HepG2 (cell line): Measurements from ENCODE around the gene EFHC2. TPM values are rescaled to one million over a fixed set of nuclear protein-coding genes. Genes with fewer than 3 reads are reported as not detected.

Experiments used
- ATAC-seq: fragments of 200-7000 bp; cut with Tn5 transposase; 3 replicates; pipeline ENCODE4 v1.9.1; 2020; ENCODE audit warnings: mild to moderate bottlenecking, moderate library complexity
- BruUV-seq: library from RNA; stranded (reverse); fragments of 400-500 nt; replicated peaks from 2 replicates; lab custom pipeline; 2021; lab: Mats Ljungman, UMichigan
- CTCF ChIA-PET: fragments of 300-600 bp; formaldehyde crosslinking; extraction: SDS; loops from one replicate; lab custom pipeline; 2021; ENCODE audit warnings: low total read pairs, inconsistent platforms, low intra/inter-chr PET ratio; lab: Yijun Ruan, JAX
- POLR2A ChIA-PET: fragments of 350-600 bp; sonication (Branson Sonifier 250); formaldehyde crosslinking; loops from one replicate; lab custom pipeline; 2020; ENCODE audit warnings: antibody characterized with exemption, inconsistent platforms; lab: Yijun Ruan, JAX
- DNase-seq: peaks from one replicate; pipeline ENCODE4 v3.0.0-alpha.2; 2015; ENCODE audit warnings: low spot score
- FAIRE-seq: peaks from 3 replicates; lab custom pipeline; 2011; peaks lifted over from hg19 to GRCh38; lab: Jason Lieb, UNC
- H2AFZ ChIP-seq: one replicate; pipeline ENCODE4 v1.6.1; 2011; ENCODE audit warnings: low read length, inconsistent platforms
- H3K27ac ChIP-seq: fragments of 300-600 bp; 3 replicates; pipeline ENCODE4 v1.8.0; 2011; ENCODE audit warnings: mixed run types, mild to moderate bottlenecking, mixed read lengths, low read length, inconsistent platforms; ENCODE audit not compliant: insufficient read depth; ENCODE audit errors: extremely low read length
- H3K27me3 ChIP-seq, 2 experiments: fragments of 200-600 bp in 1 of 2; 2 replicates in 1 of 2; 3 replicates in 1 of 2; pipeline versions ENCODE4 v1.6.0 to v1.8.0; 2011; ENCODE audit warnings: low read length in 2 of 2, mild to moderate bottlenecking in 2 of 2, moderate library complexity in 2 of 2, inconsistent platforms in 1 of 2; ENCODE audit not compliant: insufficient read depth in 2 of 2, control insufficient read depth in 1 of 2
- H3K36me3 ChIP-seq, 2 experiments: fragments of 200-600 bp in 1 of 2; replicated peaks in 1 of 2; 2 replicates in 1 of 2; 3 replicates in 1 of 2; pipeline versions ENCODE4 v1.5.1 to v1.8.0; 2011; ENCODE audit warnings: low read length in 2 of 2, inconsistent platforms in 1 of 2; ENCODE audit not compliant: insufficient read depth in 2 of 2, control insufficient read depth in 1 of 2
- H3K4me1 ChIP-seq: 2 replicates; pipeline ENCODE4 v1.5.1; 2012; ENCODE audit warnings: low read length, inconsistent platforms; ENCODE audit not compliant: insufficient read depth
- H3K4me2 ChIP-seq: 2 replicates; pipeline ENCODE4 v1.6.0; 2011; ENCODE audit warnings: low read depth, low read length, inconsistent platforms
- H3K4me3 ChIP-seq, 3 experiments: fragments of 200-600 bp in 1 of 3; sonication (generic), shearing (Covaris generic) in 1 of 3; replicated peaks in 1 of 3; 2 replicates each; pipeline ENCODE4 v1.5.1; 2011 to 2016; ENCODE audit warnings: low read length in 3 of 3, inconsistent platforms in 2 of 3, low read depth in 2 of 3, mild to moderate bottlenecking in 2 of 3, control low read depth in 1 of 3, mixed read lengths in 1 of 3; ENCODE audit not compliant: insufficient read depth in 1 of 3
- H3K79me2 ChIP-seq: one replicate; pipeline ENCODE4 v1.6.1; 2011; ENCODE audit warnings: low read length, inconsistent platforms; ENCODE audit not compliant: insufficient read depth
- H3K9ac ChIP-seq: 2 replicates; pipeline ENCODE4 v1.6.0; 2011; ENCODE audit warnings: mild to moderate bottlenecking, low read depth, low read length, inconsistent platforms; ENCODE audit not compliant: insufficient read depth
- H3K9me3 ChIP-seq: 2 replicates; pipeline ENCODE4 v1.5.1; 2012; ENCODE audit warnings: mild to moderate bottlenecking, low read length
- H4K20me1 ChIP-seq: 2 replicates; pipeline ENCODE4 v1.6.0; 2011; ENCODE audit warnings: inconsistent platforms, mild to moderate bottlenecking, low read length, moderate library complexity; ENCODE audit not compliant: insufficient read depth
- JUND ChIP-seq: sonication (generic); formaldehyde crosslinking; IDR thresholded peaks from 2 replicates; pipeline ENCODE4 v1.8.0; 2022; ENCODE audit warnings: mild to moderate bottlenecking, missing genetic modification reagents
- YY1 ChIP-seq: IDR thresholded peaks from 2 replicates; pipeline ENCODE4 v1.6.1; 2011; ENCODE audit warnings: low read length, low read depth, moderate library complexity, mild to moderate bottlenecking; ENCODE audit not compliant: insufficient read depth, insufficient replicate concordance
- ZBTB3 ChIP-seq: sonication (generic); formaldehyde crosslinking; IDR thresholded peaks from 2 replicates; pipeline ENCODE4 v1.4.0; 2020; ENCODE audit warnings: low read depth, mild to moderate bottlenecking, moderate library complexity, missing genetic modification reagents, borderline replicate concordance
- WGBS: methylation state at CpG from one replicate; pipeline ENCODE4 v1.1.6; 2017; ENCODE audit warnings: low lambda C conversion rate; 5-methylcytosine and 5-hydroxymethylcytosine counted together
- in situ Hi-C: cut with HindIII; loops from 2 replicates; pipeline ENCODE4 v1.10.0; 2017; ENCODE audit warnings: low pct_unique_long_range_greater_than_20kb; ENCODE audit not compliant: extremely low pct_ligation_motif_present
- intact Hi-C: fragments of 100-400 bp; cut with micrococcal nuclease; formaldehyde crosslinking; loops from one replicate; pipeline ENCODE4 v1.10.0; 2022; ENCODE audit not compliant: unreplicated experiment
- polyA plus RNA-seq, 8 experiments: library from polyadenylated mRNA; depleted of rRNA in 3 of 8; stranded (reverse) in 7 of 8; unstranded in 1 of 8; fragments of >200 nt; fragmentation: Illumina TruSeq in 4 of 8; extraction: Trizol in 4 of 8; gene quantifications; 2 replicates each; pipeline versions ENCODE4 v1.2.1 to v1.2.3, GENCODE V29; 2011 to 2016; ENCODE audit warnings: low read depth in 4 of 8, missing spikeins in 1 of 8, mixed read lengths in 1 of 8; ENCODE audit not compliant: insufficient read depth in 1 of 8
- total RNA-seq, 5 experiments: library from RNA; depleted of rRNA; stranded (reverse); fragments of >200 nt; fragmentation: Illumina TruSeq; extraction: Trizol; gene quantifications; 2 replicates each; pipeline ENCODE4 v1.2.3, GENCODE V29; 2016; ENCODE audit warnings: low read depth in 1 of 5
- TF ChIP-seq, protein P1 (sequence below): sonication (generic); formaldehyde crosslinking; IDR thresholded peaks from 2 replicates; pipeline ENCODE4 v1.5.0; 2020; ENCODE audit warnings: mild to moderate bottlenecking, missing genetic modification reagents, borderline replicate concordance
- TF ChIP-seq, protein P2 (sequence below): sonication (generic); formaldehyde crosslinking; IDR thresholded peaks from 2 replicates; pipeline ENCODE4 v1.5.1; 2020; ENCODE audit warnings: missing genetic modification reagents, mild to moderate bottlenecking, borderline replicate concordance

EFHC2 gene
- total and polyA plus RNA-seq, 2 of the 13 experiments (the other 11 are each of a cell fraction or from before 2014, with no cell fraction given): not detected

DNA sequence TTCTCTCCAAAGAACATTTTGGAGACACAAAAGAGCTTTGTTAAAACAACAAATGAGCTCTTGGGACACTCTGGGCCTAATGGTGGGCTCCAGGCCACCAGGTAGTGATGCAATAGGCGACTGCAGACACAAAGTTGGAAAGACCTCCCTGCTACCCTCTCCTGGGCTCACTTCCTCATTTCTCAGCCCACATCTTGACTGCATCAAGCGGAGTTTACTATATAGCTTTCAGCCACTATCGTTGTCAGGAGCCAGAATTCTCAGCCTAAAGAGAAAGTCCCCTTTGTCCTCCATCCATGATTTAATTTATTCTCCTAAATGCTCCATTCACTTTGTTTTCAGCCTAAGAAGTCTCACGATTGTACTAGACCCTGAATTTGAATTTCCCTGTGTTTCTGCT is 114.9 kb downstream of the EFHC2 start:
- Histone ChIP-seq H3K4me1 (no peaks in the 10 kb centered on the region), H3K27ac (no peak overlapping the region), H2AFZ (no peak overlapping the region), H3K79me2 (no peaks in the 10 kb centered on the region), H3K36me3 (no peaks in the 10 kb centered on the region), H3K4me3 (no peak overlapping the region), H3K9me3 (no peaks in the 10 kb centered on the region), H3K9ac (no peak overlapping the region), H3K4me2 (no peak overlapping the region), H4K20me1 (no peaks in the 10 kb centered on the region), H3K27me3 (no peaks in the 10 kb centered on the region)
- DNase-seq: no peak
- no TSS peak for BruUV-seq
- no peak for FAIRE-seq
- ChIA-PET CTCF (no interaction called here), POLR2A (no interaction called here)
- in situ Hi-C loops: no loop called here
- no peak for ATAC-seq
- TF ChIP-seq, protein P1, sequence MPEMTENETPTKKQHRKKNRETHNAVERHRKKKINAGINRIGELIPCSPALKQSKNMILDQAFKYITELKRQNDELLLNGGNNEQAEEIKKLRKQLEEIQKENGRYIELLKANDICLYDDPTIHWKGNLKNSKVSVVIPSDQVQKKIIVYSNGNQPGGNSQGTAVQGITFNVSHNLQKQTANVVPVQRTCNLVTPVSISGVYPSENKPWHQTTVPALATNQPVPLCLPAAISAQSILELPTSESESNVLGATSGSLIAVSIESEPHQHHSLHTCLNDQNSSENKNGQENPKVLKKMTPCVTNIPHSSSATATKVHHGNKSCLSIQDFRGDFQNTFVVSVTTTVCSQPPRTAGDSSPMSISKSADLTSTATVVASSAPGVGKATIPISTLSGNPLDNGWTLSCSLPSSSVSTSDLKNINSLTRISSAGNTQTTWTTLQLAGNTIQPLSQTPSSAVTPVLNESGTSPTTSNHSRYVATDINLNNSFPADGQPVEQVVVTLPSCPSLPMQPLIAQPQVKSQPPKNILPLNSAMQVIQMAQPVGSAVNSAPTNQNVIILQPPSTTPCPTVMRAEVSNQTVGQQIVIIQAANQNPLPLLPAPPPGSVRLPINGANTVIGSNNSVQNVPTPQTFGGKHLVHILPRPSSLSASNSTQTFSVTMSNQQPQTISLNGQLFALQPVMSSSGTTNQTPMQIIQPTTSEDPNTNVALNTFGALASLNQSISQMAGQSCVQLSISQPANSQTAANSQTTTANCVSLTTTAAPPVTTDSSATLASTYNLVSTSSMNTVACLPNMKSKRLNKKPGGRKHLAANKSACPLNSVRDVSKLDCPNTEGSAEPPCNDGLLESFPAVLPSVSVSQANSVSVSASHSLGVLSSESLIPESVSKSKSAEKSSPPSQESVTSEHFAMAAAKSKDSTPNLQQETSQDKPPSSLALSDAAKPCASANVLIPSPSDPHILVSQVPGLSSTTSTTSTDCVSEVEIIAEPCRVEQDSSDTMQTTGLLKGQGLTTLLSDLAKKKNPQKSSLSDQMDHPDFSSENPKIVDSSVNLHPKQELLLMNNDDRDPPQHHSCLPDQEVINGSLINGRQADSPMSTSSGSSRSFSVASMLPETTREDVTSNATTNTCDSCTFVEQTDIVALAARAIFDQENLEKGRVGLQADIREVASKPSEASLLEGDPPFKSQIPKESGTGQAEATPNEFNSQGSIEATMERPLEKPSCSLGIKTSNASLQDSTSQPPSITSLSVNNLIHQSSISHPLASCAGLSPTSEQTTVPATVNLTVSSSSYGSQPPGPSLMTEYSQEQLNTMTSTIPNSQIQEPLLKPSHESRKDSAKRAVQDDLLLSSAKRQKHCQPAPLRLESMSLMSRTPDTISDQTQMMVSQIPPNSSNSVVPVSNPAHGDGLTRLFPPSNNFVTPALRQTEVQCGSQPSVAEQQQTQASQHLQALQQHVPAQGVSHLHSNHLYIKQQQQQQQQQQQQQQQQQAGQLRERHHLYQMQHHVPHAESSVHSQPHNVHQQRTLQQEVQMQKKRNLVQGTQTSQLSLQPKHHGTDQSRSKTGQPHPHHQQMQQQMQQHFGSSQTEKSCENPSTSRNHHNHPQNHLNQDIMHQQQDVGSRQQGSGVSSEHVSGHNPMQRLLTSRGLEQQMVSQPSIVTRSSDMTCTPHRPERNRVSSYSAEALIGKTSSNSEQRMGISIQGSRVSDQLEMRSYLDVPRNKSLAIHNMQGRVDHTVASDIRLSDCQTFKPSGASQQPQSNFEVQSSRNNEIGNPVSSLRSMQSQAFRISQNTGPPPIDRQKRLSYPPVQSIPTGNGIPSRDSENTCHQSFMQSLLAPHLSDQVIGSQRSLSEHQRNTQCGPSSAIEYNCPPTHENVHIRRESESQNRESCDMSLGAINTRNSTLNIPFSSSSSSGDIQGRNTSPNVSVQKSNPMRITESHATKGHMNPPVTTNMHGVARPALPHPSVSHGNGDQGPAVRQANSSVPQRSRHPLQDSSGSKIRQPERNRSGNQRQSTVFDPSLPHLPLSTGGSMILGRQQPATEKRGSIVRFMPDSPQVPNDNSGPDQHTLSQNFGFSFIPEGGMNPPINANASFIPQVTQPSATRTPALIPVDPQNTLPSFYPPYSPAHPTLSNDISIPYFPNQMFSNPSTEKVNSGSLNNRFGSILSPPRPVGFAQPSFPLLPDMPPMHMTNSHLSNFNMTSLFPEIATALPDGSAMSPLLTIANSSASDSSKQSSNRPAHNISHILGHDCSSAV (CRISPR knock-in tag): no peak
- TF ChIP-seq, protein P2, sequence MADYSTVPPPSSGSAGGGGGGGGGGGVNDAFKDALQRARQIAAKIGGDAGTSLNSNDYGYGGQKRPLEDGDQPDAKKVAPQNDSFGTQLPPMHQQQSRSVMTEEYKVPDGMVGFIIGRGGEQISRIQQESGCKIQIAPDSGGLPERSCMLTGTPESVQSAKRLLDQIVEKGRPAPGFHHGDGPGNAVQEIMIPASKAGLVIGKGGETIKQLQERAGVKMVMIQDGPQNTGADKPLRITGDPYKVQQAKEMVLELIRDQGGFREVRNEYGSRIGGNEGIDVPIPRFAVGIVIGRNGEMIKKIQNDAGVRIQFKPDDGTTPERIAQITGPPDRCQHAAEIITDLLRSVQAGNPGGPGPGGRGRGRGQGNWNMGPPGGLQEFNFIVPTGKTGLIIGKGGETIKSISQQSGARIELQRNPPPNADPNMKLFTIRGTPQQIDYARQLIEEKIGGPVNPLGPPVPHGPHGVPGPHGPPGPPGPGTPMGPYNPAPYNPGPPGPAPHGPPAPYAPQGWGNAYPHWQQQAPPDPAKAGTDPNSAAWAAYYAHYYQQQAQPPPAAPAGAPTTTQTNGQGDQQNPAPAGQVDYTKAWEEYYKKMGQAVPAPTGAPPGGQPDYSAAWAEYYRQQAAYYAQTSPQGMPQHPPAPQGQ: no peak
- TF ChIP-seq JUND: no peak
- no peak for TF ChIP-seq ZBTB3
- TF ChIP-seq YY1: no peak
- 2% methylated on average over 4 of the region's 4 CpGs for WGBS
- intact Hi-C loops: no loop called here
